K562 (cell line): ENCODE measurements around the gene DDR1. TPM values are rescaled to one million over a fixed set of nuclear protein-coding genes. Genes with fewer than 3 reads are reported as not detected.

Experiments
- ATAC-seq: fragments of 200-7000 bp; cut with Tn5 transposase; 3 replicates; pipeline ENCODE4 v1.9.1; 2020; ENCODE audit warnings: moderate library complexity
- BruUV-seq: library from RNA; stranded (reverse); fragments of 400-500 nt; replicated peaks from 2 replicates; lab custom pipeline; 2021; lab: Mats Ljungman, UMichigan
- CTCF ChIA-PET: fragments of 300-600 bp; formaldehyde crosslinking; extraction: SDS; loops from one replicate; lab custom pipeline; 2021; ENCODE audit warnings: low intra/inter-chr PET ratio; lab: Yijun Ruan, JAX
- POLR2A ChIA-PET: fragments of 300-600, 350-650 bp; sonication (Branson Sonifier 250); formaldehyde crosslinking; extraction: SDS; loops from one replicate; lab custom pipeline; 2021; ENCODE audit warnings: antibody characterized with exemption, inconsistent platforms; lab: Yijun Ruan, JAX
- DNase-seq, 4 experiments: peaks; one replicate each; pipeline versions ENCODE4 v3.0.0 to v3.0.0-alpha.2; 2011 to 2018; ENCODE audit warnings: low spot score in 3 of 4, mixed read lengths in 3 of 4; ENCODE audit errors: extremely low read depth in 1 of 4
- FAIRE-seq: peaks from 2 replicates; lab custom pipeline; 2011; peaks lifted over from hg19 to GRCh38; lab: Jason Lieb, UNC
- H2AFZ ChIP-seq: 2 replicates; pipeline ENCODE4 v1.6.0; 2011; ENCODE audit warnings: low read depth, low read length, control low read depth, inconsistent platforms
- H3K27ac ChIP-seq: fragments of 200-600 bp; 3 replicates; pipeline ENCODE4 v1.8.0; 2011; ENCODE audit warnings: low read depth, mild to moderate bottlenecking, control low read depth, inconsistent platforms, low read length, moderate library complexity, mixed read lengths; ENCODE audit errors: extremely low read depth
- H3K27me3 ChIP-seq, 2 experiments: fragments of 300-600 bp in 1 of 2; 2 replicates in 1 of 2; 3 replicates in 1 of 2; pipeline versions ENCODE4 v1.6.0 to v1.8.0; 2011; ENCODE audit warnings: inconsistent platforms in 2 of 2, low read length in 2 of 2, mild to moderate bottlenecking in 1 of 2, mixed read lengths in 1 of 2, moderate library complexity in 1 of 2; ENCODE audit not compliant: control insufficient read depth in 2 of 2, insufficient read depth in 2 of 2
- H3K36me3 ChIP-seq: fragments of 300-600 bp; 3 replicates; pipeline ENCODE4 v1.8.0; 2011; ENCODE audit warnings: mild to moderate bottlenecking, low read length, inconsistent platforms; ENCODE audit not compliant: control insufficient read depth, insufficient read depth
- H3K4me1 ChIP-seq, 2 experiments: fragments of 200-600 bp in 1 of 2; replicated peaks in 1 of 2; 2 replicates in 1 of 2; 3 replicates in 1 of 2; pipeline versions ENCODE4 v1.5.1 to v1.8.0; 2011; ENCODE audit warnings: inconsistent platforms in 2 of 2, low read length in 2 of 2, mild to moderate bottlenecking in 1 of 2, mixed read lengths in 1 of 2, moderate library complexity in 1 of 2; ENCODE audit not compliant: control insufficient read depth in 2 of 2, insufficient read depth in 2 of 2
- H3K4me2 ChIP-seq: 2 replicates; pipeline ENCODE4 v1.6.1; 2011; ENCODE audit warnings: low read length, control low read depth, inconsistent platforms, mixed read lengths; ENCODE audit not compliant: insufficient read depth
- H3K4me3 ChIP-seq: fragments of 200-600 bp; sonication (generic), shearing (Covaris generic); 2 replicates; pipeline ENCODE4 v1.5.1; 2016; ENCODE audit warnings: control low read depth, inconsistent platforms
- H3K79me2 ChIP-seq: fragments of 200-600 bp; 3 replicates; pipeline ENCODE4 v1.8.0; 2011; ENCODE audit warnings: low read length, inconsistent platforms; ENCODE audit not compliant: control insufficient read depth, insufficient read depth
- H3K9ac ChIP-seq, 2 experiments: 2 replicates each; pipeline versions ENCODE4 v1.6.0 to v1.6.1; 2011; ENCODE audit warnings: low read depth in 2 of 2, low read length in 2 of 2, control low read depth in 1 of 2, inconsistent platforms in 1 of 2, mild to moderate bottlenecking in 1 of 2, mixed read lengths in 1 of 2; ENCODE audit not compliant: insufficient read depth in 1 of 2
- H3K9me1 ChIP-seq: one replicate; pipeline ENCODE4 v1.6.0; 2011; ENCODE audit warnings: inconsistent platforms, mild to moderate bottlenecking, low read length, moderate library complexity; ENCODE audit not compliant: control insufficient read depth, insufficient read depth
- H3K9me3 ChIP-seq: replicated peaks from 2 replicates; pipeline ENCODE4 v1.5.1; 2011; ENCODE audit warnings: low read depth, low read length, inconsistent platforms; ENCODE audit not compliant: control insufficient read depth, insufficient read depth
- H4K20me1 ChIP-seq: replicated peaks from 2 replicates; pipeline ENCODE4 v1.6.1; 2011; ENCODE audit warnings: low read length, inconsistent platforms, mixed read lengths; ENCODE audit not compliant: control insufficient read depth, insufficient read depth
- EHMT2 ChIP-seq: fragments of 450-650 bp; IDR thresholded peaks from 2 replicates; pipeline ENCODE4 v1.6.1; 2018; ENCODE audit warnings: antibody characterized with exemption
- SIN3A ChIP-seq, 2 experiments: fragments of 150-350 bp in 1 of 2; IDR thresholded peaks; 2 replicates each; pipeline ENCODE4 v1.6.1; 2011 to 2016; ENCODE audit warnings: borderline replicate concordance in 2 of 2, low read depth in 2 of 2, low read length in 2 of 2, mild to moderate bottlenecking in 2 of 2, moderate library complexity in 2 of 2; ENCODE audit not compliant: control insufficient read depth in 1 of 2
- SPI1 ChIP-seq: IDR thresholded peaks from 2 replicates; pipeline ENCODE4 v1.6.1; 2011; ENCODE audit warnings: low read depth, low read length, control low read depth, borderline replicate concordance
- WGBS: fragments of 100-300 bp; shearing (Covaris generic); methylation state at CpG from one replicate; pipeline ENCODE4 v1.1.6; 2016; ENCODE audit warnings: low coverage, mixed read lengths; ENCODE audit not compliant: insufficient coverage; ENCODE audit errors: missing lambda C conversion rate; 5-methylcytosine and 5-hydroxymethylcytosine counted together
- in situ Hi-C: fragments of 300-500 bp; cut with MboI; formaldehyde crosslinking; loops from 4 replicates; pipeline ENCODE4 v1.15.0; 2018; ENCODE audit warnings: inconsistent platforms, mixed read lengths
- intact Hi-C: fragments of 100-400 bp; cut with micrococcal nuclease; formaldehyde crosslinking; loops from 2 replicates; pipeline ENCODE4 v1.14.2; 2022
- polyA plus RNA-seq, 8 experiments: library from polyadenylated mRNA; depleted of rRNA in 4 of 8; stranded (reverse) in 5 of 8; unstranded in 3 of 8; fragments of >200 nt; fragmentation: Nextera tagmentation in 2 of 8; fragmentation: Illumina TruSeq in 1 of 8; extraction: Ambion mirVana in 2 of 8; extraction: Trizol in 1 of 8; gene quantifications; 2 replicates each; pipeline versions ENCODE4 v1.2.1 to v1.2.3, GENCODE V29; 2011 to 2014; ENCODE audit warnings: inconsistent platforms in 1 of 8, missing spikeins in 1 of 8
- total RNA-seq, 7 experiments: library from RNA; depleted of rRNA in 6 of 7; stranded (reverse); fragments of >200 nt in 6 of 7; fragmentation: Illumina TruSeq in 2 of 7; extraction: Trizol in 2 of 7; gene quantifications; 2 replicates each; pipeline versions ENCODE4 v1.2.1 to v1.2.3, GENCODE V29; 2011 to 2021; ENCODE audit warnings: low replicate concordance in 1 of 7

DDR1 gene
- total and polyA plus RNA-seq, 9 of the 15 experiments (the other 6 are each of a cell fraction or from before 2014, with no cell fraction given) = 1.4 to 44.6 (median 12.2) TPM

GRCh38 chr6:30842754-30843610, 41.3 kb upstream of the DDR1 start:
- H3K4me3 ChIP-seq = no peak overlapping the region
- BruUV-seq = no TSS peak
- H3K9ac ChIP-seq = no peak overlapping the region
- ChIA-PET CTCF (no interaction called here), POLR2A (interaction anchor here (1.1 to 2.3 kb wide), 5 partner anchors 8 to 36 kb away, joined by 3 to 8 read pairs (median 6); no protein-coding TSS in a partner anchor)
- ATAC-seq (peak; percentile 36; the same call in 1 of the 3 replicates), DNase-seq (peak in 1 of 4 experiments; percentile 40), FAIRE-seq (no peak)
- H3K36me3 ChIP-seq = no peaks in the 10 kb centered on the region
- WGBS = 76% methylated on average over 12 of the region's 12 CpGs
- H4K20me1 ChIP-seq = no peaks in the 10 kb centered on the region
- peak overlapping the region; percentile 66 for H2AFZ ChIP-seq
- no peaks in the 10 kb centered on the region for H3K79me2 ChIP-seq
- peaks cover 4% of the 10 kb centered on the region for H3K9me1 ChIP-seq
- TF ChIP-seq SIN3A (IDR thresholded peaks at IDR 0.05; ENCODE audit: borderline replicate concordance in 2 of 2, control insufficient read depth in 1 of 2, low read depth in 2 of 2, low read length in 2 of 2) (no peak), EHMT2 (no peak), SPI1 (no peak)
- in situ Hi-C loops (no loop called here), intact Hi-C loops (no loop called here)
- H3K9me3 ChIP-seq = peaks cover 2% of the 10 kb centered on the region; the same call in 1 of the 2 replicates
- no peak overlapping the region for H3K4me2 ChIP-seq
- H3K4me1 ChIP-seq = peaks cover 27 to 36% of the 10 kb centered on the region in 2 experiments; a peak in 3 of 5 replicates
- no peaks in the 10 kb centered on the region for H3K27me3 ChIP-seq
- no peak overlapping the region for H3K27ac ChIP-seq
